Brain microvascular endothelial cell (primary cell): ENCODE measurements around the gene CHRNA4.

Experiments used
- DNase-seq: peaks from one replicate; pipeline ENCODE4 v3.0.0-alpha.2; 2020
- H3K27ac ChIP-seq: fragments of 250-450 bp; sonication (Bioruptor Pico); 2 replicates; pipeline ENCODE4 v1.5.1; 2020; ENCODE audit warnings: mild to moderate bottlenecking, moderate library complexity
- H3K27me3 ChIP-seq: fragments of 250-450 bp; sonication (Bioruptor Pico); replicated peaks from 2 replicates; pipeline ENCODE4 v1.5.1; 2020; ENCODE audit warnings: mild to moderate bottlenecking
- H3K36me3 ChIP-seq: fragments of 250-450 bp; sonication (Bioruptor Pico); replicated peaks from 2 replicates; pipeline ENCODE4 v1.5.1; 2020; ENCODE audit warnings: mild to moderate bottlenecking
- H3K4me3 ChIP-seq: 2 replicates; pipeline ENCODE4 v1.5.1; 2011; ENCODE audit warnings: low read depth, mild to moderate bottlenecking, control low read depth, low read length, moderate library complexity
- CTCF ChIP-seq: IDR thresholded peaks from 2 replicates; pipeline ENCODE4 v1.5.1; 2011; ENCODE audit warnings: low read depth, mild to moderate bottlenecking, moderate library complexity, low read length, control low read depth, inconsistent platforms; ENCODE audit errors: missing control alignments
- in situ Hi-C: cut with HindIII; loops from 2 replicates; pipeline ENCODE4 v1.10.0; 2017; ENCODE audit warnings: low sequenced_read_pairs, low pct_ligation_motif_present

Gene CHRNA4

GRCh38 chr20:63377256-63377941, 16.2 kb upstream of the CHRNA4 start:
- DNase-seq: no peak
- Histone ChIP-seq H3K4me3 (no peak overlapping the region), H3K27me3 (peaks cover 18% of the 10 kb centered on the region), H3K27ac (no peak overlapping the region), H3K36me3 (no peaks in the 10 kb centered on the region)
- TF ChIP-seq CTCF: peak; percentile 4
- in situ Hi-C loops: no loop called here

GRCh38 chr20:63376283-63377250, 15.4 kb upstream of the CHRNA4 start:
- in situ Hi-C loops: no loop called here
- no peaks in the 10 kb centered on the region for H3K36me3 ChIP-seq
- TF ChIP-seq CTCF: no peak
- H3K27me3 ChIP-seq: peaks cover 18% of the 10 kb centered on the region
- no peak overlapping the region for H3K4me3 ChIP-seq
- no peak for DNase-seq
- H3K27ac ChIP-seq: no peak overlapping the region

GRCh38 chr20:63375438-63375837, 14.3 kb upstream of the CHRNA4 start:
- H3K4me3 ChIP-seq: no peak overlapping the region
- H3K27ac ChIP-seq: no peak overlapping the region
- in situ Hi-C loops: no loop called here
- no peak for DNase-seq
- TF ChIP-seq CTCF: no peak
- peaks cover 16% of the 10 kb centered on the region for H3K27me3 ChIP-seq
- no peaks in the 10 kb centered on the region for H3K36me3 ChIP-seq

GRCh38 chr20:63374504-63374903, 13.4 kb upstream of the CHRNA4 start:
- TF ChIP-seq CTCF: no peak
- Histone ChIP-seq H3K36me3 (no peaks in the 10 kb centered on the region), H3K4me3 (no peak overlapping the region), H3K27me3 (peaks cover 16% of the 10 kb centered on the region), H3K27ac (no peak overlapping the region)
- in situ Hi-C loops: no loop called here
- no peak for DNase-seq

GRCh38 chr20:63373996-63374395, 12.8 kb upstream of the CHRNA4 start:
- no peak overlapping the region for H3K4me3 ChIP-seq
- TF ChIP-seq CTCF: no peak
- in situ Hi-C loops: no loop called here
- DNase-seq: no peak
- no peaks in the 10 kb centered on the region for H3K36me3 ChIP-seq
- H3K27ac ChIP-seq: no peak overlapping the region
- H3K27me3 ChIP-seq: peaks cover 16% of the 10 kb centered on the region
